Choroid plexus epithelial cell (primary cell): ENCODE measurements around the gene MEIS1.

Source experiments
- DNase-seq: peaks from one replicate; pipeline ENCODE4 v3.0.0-alpha.2; 2010; ENCODE audit warnings: low read depth
- H3K4me3 ChIP-seq: 2 replicates; pipeline ENCODE4 v1.5.1; 2011; ENCODE audit warnings: low read depth, mild to moderate bottlenecking, control low read depth, low read length, moderate library complexity
- CTCF ChIP-seq: conservative IDR thresholded peaks from 2 replicates; pipeline ENCODE4 v1.5.1; 2011; ENCODE audit warnings: low read depth, mild to moderate bottlenecking, control low read depth, inconsistent platforms, low read length, moderate library complexity

MEIS1 gene

DNA sequence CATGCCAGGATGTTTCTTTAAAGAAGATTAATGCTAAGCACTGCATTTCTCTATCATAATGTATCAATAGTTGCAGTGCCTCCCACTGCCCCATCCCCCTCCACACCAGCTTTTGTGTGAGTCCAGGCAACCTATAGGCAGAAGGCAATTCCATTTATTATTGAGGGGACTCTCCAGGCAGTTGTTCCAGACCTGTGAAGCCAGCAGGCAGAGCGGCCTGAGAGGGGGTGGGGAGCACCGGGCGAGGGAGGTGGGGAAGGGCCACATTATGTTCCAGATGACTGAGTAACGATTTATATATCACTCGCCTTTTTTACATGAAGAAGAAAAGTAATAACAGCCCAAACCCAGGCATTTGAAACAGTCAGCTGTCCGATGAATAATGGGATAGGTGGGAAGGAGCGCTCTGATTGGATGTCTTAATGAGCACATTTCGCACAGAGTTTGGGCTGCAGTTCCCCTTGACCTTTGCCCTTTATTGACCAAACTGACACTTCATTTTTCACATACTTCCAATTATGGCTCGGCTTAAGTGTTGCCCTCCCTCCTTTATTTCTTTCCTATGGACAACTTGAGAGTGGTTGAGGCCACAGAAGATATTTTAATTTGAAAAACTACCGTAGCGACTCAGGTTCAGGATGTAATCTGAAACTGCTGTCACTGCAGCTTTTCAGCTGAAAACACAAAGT is 34.4 kb downstream of the MEIS1 start:
- TF ChIP-seq CTCF = no peak
- DNase-seq = no peak
- no peak overlapping the region for H3K4me3 ChIP-seq

GRCh38 chr2:66470199-66470598 is 35.3 kb downstream of the MEIS1 start:
- no peak overlapping the region for H3K4me3 ChIP-seq
- no peak for DNase-seq
- no peak for TF ChIP-seq CTCF

- H3K4me3 ChIP-seq = no peak overlapping the region
- peak; percentile 28 for DNase-seq
- TF ChIP-seq CTCF = no peak
Measured at GRCh38 chr2:66472225-66472843, 37.4 kb downstream of the MEIS1 start.

DNA sequence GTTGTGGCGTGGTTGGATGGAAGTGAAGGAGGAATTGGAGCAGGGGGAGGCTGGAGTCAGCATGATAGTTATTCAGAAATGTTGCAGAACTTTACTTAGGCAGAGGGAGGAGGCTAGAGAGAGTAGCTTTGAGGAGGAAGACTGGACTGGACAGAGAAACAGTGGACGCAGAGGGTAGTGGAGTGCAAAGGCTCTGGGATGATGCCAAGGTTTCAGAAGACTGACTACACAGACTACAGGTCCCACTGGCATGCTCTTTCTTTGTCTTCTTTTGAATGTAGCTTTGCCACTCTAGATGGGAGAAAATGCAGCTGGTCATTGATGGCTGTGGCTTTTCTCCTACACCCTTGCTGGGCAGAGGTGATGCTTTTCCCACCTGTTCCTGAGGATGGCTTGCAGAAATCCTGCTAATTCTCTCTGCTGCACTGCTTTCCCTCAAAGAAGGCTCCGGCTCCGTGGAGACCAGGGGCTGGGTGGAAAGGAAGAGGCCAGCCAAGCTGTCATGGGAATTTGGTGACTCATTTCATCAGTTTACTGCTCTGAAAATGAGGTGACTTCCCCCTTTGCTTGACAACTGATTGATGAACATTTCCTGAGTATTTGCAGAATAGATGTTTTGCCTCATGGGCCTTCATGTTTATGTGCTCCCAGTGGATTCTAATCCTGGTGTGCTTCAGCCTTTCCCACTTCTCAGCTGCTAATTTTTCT is 42.4 kb downstream of the MEIS1 start:
- DNase-seq = no peak
- H3K4me3 ChIP-seq = no peak overlapping the region
- no peak for TF ChIP-seq CTCF

DNA sequence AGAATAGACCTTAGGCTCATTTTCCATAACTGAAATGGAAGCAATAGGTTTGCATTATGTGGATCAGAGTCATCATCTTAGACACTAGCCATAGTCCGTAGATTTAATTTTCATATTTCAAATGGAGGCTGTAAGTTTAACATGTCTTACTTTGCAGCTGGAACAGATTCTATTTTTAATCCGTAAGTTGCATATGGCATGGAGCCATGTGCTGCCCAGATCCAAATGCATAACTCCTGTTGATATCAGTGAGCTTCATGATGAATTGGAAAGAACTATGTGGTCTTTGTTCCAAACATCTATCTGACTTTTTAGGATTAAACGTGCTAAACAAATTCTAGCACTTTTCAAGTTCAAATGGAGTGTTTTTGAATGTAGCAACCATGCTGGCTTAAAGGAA is 43.4 kb downstream of the MEIS1 start:
- TF ChIP-seq CTCF = no peak
- no peak for DNase-seq

GRCh38 chr2:66478731-66479316 is 43.9 kb downstream of the MEIS1 start:
- no peak overlapping the region for H3K4me3 ChIP-seq
- no peak for DNase-seq
- no peak for TF ChIP-seq CTCF

More for the DNA sequence above, 43.4 kb downstream of the MEIS1 start:
- no peak overlapping the region for H3K4me3 ChIP-seq
